PC-3 (cell line): ENCODE results near the gene SETBP1. TPM values are rescaled to one million over a fixed set of nuclear protein-coding genes. Genes with fewer than 3 reads are reported as not detected.

Experiments used
- ATAC-seq: fragments of 200-7000 bp; cut with Tn5 transposase; 2 replicates; pipeline ENCODE4 v1.9.1; 2020; ENCODE audit warnings: mild to moderate bottlenecking, moderate library complexity
- BruUV-seq: library from RNA; stranded (reverse); fragments of 400-500 nt; replicated peaks from 2 replicates; lab custom pipeline; 2021; lab: Mats Ljungman, UMichigan
- CTCF ChIA-PET: fragments of 300-600 bp; sonication (Branson Sonifier 250); formaldehyde crosslinking; loops from one replicate; lab custom pipeline; 2022; ENCODE audit warnings: antibody characterized with exemption; lab: Charles Lee
- POLR2A ChIA-PET: fragments of 300-600 bp; sonication (Branson Sonifier 250); formaldehyde crosslinking; loops from one replicate; lab custom pipeline; 2022; ENCODE audit warnings: antibody characterized with exemption; ENCODE audit not compliant: unreplicated experiment; lab: Charles Lee
- DNase-seq: peaks from one replicate; pipeline ENCODE4 v3.0.0-alpha.2; 2015
- H2AFZ ChIP-seq: fragments of 300-600 bp; sonication (generic); 2 replicates; pipeline ENCODE4 v1.6.0; 2016; ENCODE audit warnings: antibody characterized with exemption, low read length
- H3F3A ChIP-seq: fragments of 300-600 bp; sonication (generic); one replicate; pipeline ENCODE4 v1.6.0; 2017; ENCODE audit warnings: antibody characterized with exemption, low read length, control low read depth, mild to moderate bottlenecking; ENCODE audit not compliant: unreplicated experiment
- H3K27ac ChIP-seq: fragments of 300-600 bp; sonication (generic); 2 replicates; pipeline ENCODE4 v1.5.1; 2016; ENCODE audit warnings: mild to moderate bottlenecking, low read length
- H3K27me3 ChIP-seq: fragments of 300-600 bp; sonication (generic); 2 replicates; pipeline ENCODE4 v1.6.1; 2016; ENCODE audit warnings: low read length, mixed read lengths
- H3K36me3 ChIP-seq: fragments of 300-600 bp; sonication (generic); 2 replicates; pipeline ENCODE4 v1.6.1; 2016; ENCODE audit warnings: low read depth, mixed run types, low read length, mixed read lengths
- H3K4me1 ChIP-seq: fragments of 300-600 bp; sonication (generic); 2 replicates; pipeline ENCODE4 v1.5.1; 2016; ENCODE audit warnings: low read length; ENCODE audit not compliant: insufficient read depth
- H3K4me2 ChIP-seq: fragments of 300-600 bp; sonication (generic); 2 replicates; pipeline ENCODE4 v1.6.0; 2016; ENCODE audit warnings: low read length
- H3K4me3 ChIP-seq: fragments of 300-600 bp; sonication (generic); 2 replicates; pipeline ENCODE4 v1.5.1; 2016; ENCODE audit warnings: mild to moderate bottlenecking, low read length, mixed read lengths
- H3K79me2 ChIP-seq: fragments of 300-600 bp; sonication (generic); 2 replicates; pipeline ENCODE4 v1.6.1; 2017; ENCODE audit warnings: low read length, mixed read lengths
- H3K9ac ChIP-seq: fragments of 300-600 bp; sonication (generic); 2 replicates; pipeline ENCODE4 v1.6.0; 2016; ENCODE audit warnings: mild to moderate bottlenecking, low read length
- H3K9me2 ChIP-seq: fragments of 300-600 bp; sonication (generic); replicated peaks from 2 replicates; pipeline ENCODE4 v1.6.1; 2016; ENCODE audit warnings: mixed run types, low read length, mixed read lengths
- H3K9me3 ChIP-seq: fragments of 300-600 bp; sonication (generic); 2 replicates; pipeline ENCODE4 v1.6.1; 2016; ENCODE audit warnings: low read length, mixed read lengths
- H4K20me1 ChIP-seq: fragments of 300-600 bp; sonication (generic); 2 replicates; pipeline ENCODE4 v1.6.1; 2016; ENCODE audit warnings: low read length, mixed read lengths
- CTCF ChIP-seq: fragments of 300-600 bp; sonication (generic); conservative IDR thresholded peaks from 2 replicates; pipeline ENCODE4 v1.5.1; 2017; ENCODE audit warnings: antibody characterized with exemption, low read depth, mild to moderate bottlenecking, low read length
- EZH2 ChIP-seq: fragments of 300-600 bp; sonication (generic); IDR thresholded peaks from one replicate; pipeline ENCODE4 v1.6.1; 2017; ENCODE audit warnings: antibody characterized with exemption, mild to moderate bottlenecking, low read length; ENCODE audit not compliant: unreplicated experiment
- EZH2phosphoT487 ChIP-seq: fragments of 300-600 bp; sonication (generic); IDR thresholded peaks from 2 replicates; pipeline ENCODE4 v1.6.1; 2018; ENCODE audit warnings: mild to moderate bottlenecking, antibody characterized with exemption, low read length, borderline replicate concordance
- intact Hi-C: fragments of 100-400 bp; cut with micrococcal nuclease; formaldehyde crosslinking; loops from 2 replicates; pipeline ENCODE4 v1.9.0; 2023
- total RNA-seq: library from RNA; depleted of rRNA; stranded (reverse); fragments of >200 nt; gene quantifications from 2 replicates; pipeline ENCODE4 v1.2.3, GENCODE V29; 2014

Gene SETBP1
- total RNA-seq, 1 experiment from 2014 or later: 2.3 TPM

- intact Hi-C loops: no loop called here
- TF ChIP-seq EZH2: no peak
- no peak for TF ChIP-seq CTCF
- TF ChIP-seq EZH2phosphoT487: no peak
- H3K79me2 ChIP-seq: no peaks in the 10 kb centered on the region
- H3F3A ChIP-seq: no peaks in the 10 kb centered on the region
- H3K9ac ChIP-seq: no peak overlapping the region
- no peak overlapping the region for H3K4me2 ChIP-seq
- H2AFZ ChIP-seq: no peak overlapping the region
- ChIA-PET CTCF (no interaction called here), POLR2A (no interaction called here)
- no peaks in the 10 kb centered on the region; the same call in 1 of the 2 replicates for H3K4me1 ChIP-seq
- no peaks in the 10 kb centered on the region for H3K9me2 ChIP-seq
- H3K9me3 ChIP-seq: no peaks in the 10 kb centered on the region
- BruUV-seq: no TSS peak
- H4K20me1 ChIP-seq: no peaks in the 10 kb centered on the region
- DNase-seq (no peak), ATAC-seq (no peak)
- H3K36me3 ChIP-seq: no peaks in the 10 kb centered on the region
- H3K27ac ChIP-seq: no peak overlapping the region
- no peaks in the 10 kb centered on the region for H3K27me3 ChIP-seq
- no peak overlapping the region for H3K4me3 ChIP-seq
These were observed 423.3 kb downstream of the SETBP1 start for GRCh38 chr18:45104049-45104395.

GRCh38 chr18:45106331-45106774 is 425.7 kb downstream of the SETBP1 start:
- Histone ChIP-seq H4K20me1 (no peaks in the 10 kb centered on the region), H3F3A (no peaks in the 10 kb centered on the region), H3K36me3 (no peaks in the 10 kb centered on the region), H3K79me2 (no peaks in the 10 kb centered on the region), H2AFZ (no peak overlapping the region), H3K4me2 (no peak overlapping the region), H3K27ac (no peak overlapping the region), H3K9me3 (no peaks in the 10 kb centered on the region), H3K4me3 (no peak overlapping the region), H3K9me2 (no peaks in the 10 kb centered on the region), H3K27me3 (no peaks in the 10 kb centered on the region), H3K9ac (no peak overlapping the region), H3K4me1 (no peaks in the 10 kb centered on the region; the same call in 1 of the 2 replicates)
- TF ChIP-seq CTCF (no peak), EZH2 (no peak), EZH2phosphoT487 (no peak)
- intact Hi-C loops: no loop called here
- POLR2A ChIA-PET: interaction anchor here (0.6 kb wide), 1 partner anchor 130 kb away, joined by 3 read pairs; no protein-coding TSS in a partner anchor
- no TSS peak for BruUV-seq
- peak; percentile 3 for DNase-seq
- ATAC-seq: no peak
- CTCF ChIA-PET: no interaction called here

GRCh38 chr18:45107425-45107824 is 426.7 kb downstream of the SETBP1 start:
- H3K9me3 ChIP-seq: no peaks in the 10 kb centered on the region
- CTCF ChIA-PET: no interaction called here
- TF ChIP-seq EZH2: no peak
- TF ChIP-seq CTCF: no peak
- no peak for TF ChIP-seq EZH2phosphoT487
- H3F3A ChIP-seq: no peaks in the 10 kb centered on the region
- no peaks in the 10 kb centered on the region for H3K79me2 ChIP-seq
- H3K9ac ChIP-seq: no peak overlapping the region
- H3K36me3 ChIP-seq: no peaks in the 10 kb centered on the region
- H2AFZ ChIP-seq: no peak overlapping the region
- H3K27ac ChIP-seq: peak overlapping the region; percentile 62
- no peaks in the 10 kb centered on the region for H3K9me2 ChIP-seq
- H3K4me3 ChIP-seq: no peak overlapping the region
- H3K4me2 ChIP-seq: no peak overlapping the region
- no peaks in the 10 kb centered on the region for H4K20me1 ChIP-seq
- BruUV-seq: no TSS peak
- POLR2A ChIA-PET: no interaction called here
- ATAC-seq (peak; percentile 18; the same call in 1 of the 2 replicates), DNase-seq (peak; percentile 62)
- no peaks in the 10 kb centered on the region; the same call in 1 of the 2 replicates for H3K4me1 ChIP-seq
- H3K27me3 ChIP-seq: no peaks in the 10 kb centered on the region
- intact Hi-C loops: no loop called here
